ENCODE results near the gene USP10.
"Not testable (repeated sequence)": the region's sequence is repeated elsewhere in the genome, so short reads cannot be mapped to it uniquely, and the experiment has no call there.

The USP10 gene

DNA sequence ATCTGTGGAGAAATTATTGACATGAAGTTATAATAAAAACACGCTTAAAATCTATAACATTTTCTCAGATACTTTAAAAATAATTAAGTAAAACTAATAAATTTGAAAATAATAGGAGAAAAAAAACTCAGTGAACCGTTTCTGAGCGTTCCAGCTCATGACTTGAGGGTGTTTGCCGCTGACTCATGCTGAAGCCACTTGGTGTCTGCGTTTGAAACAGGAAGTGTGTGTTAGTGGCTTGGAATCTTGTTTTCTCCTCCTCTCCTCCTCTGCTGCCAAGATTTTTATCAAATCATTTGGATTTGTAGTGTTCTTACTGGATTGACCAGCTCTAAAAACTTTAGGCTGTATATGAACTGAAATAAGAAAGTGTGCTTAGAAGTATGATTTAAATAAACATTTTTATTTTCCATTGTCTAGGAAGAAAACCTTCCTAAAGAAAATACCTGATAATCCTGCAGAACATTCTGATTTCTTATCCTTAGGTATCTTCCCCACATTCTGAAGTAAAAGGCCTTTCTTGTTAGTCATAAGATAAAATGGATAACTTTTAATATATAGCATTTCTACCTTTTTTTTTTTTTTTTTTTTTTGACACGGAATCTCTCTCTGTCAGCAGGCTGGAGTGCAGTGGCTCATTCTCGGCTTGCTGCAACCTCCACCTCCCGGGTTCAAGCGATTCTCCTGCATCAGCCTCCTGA lies 30.8 kb downstream of the USP10 start:
- DNase-seq = peak; percentile 38

DNA sequence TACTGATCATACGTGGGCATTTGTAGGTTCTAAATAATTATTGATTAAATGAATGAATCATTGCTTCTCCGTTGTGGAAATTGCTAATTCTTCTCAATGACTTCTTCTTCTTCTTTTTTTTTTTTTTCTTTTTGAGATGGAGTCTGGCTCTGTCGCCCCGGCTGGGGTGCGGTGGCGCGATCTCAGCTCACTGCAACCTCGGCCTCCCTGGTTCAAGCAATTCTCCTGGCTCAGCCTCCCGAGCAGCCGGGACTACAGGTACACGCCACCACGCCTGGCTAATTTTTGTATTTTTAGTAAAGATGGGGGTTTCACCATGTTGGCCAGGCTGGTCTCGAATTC lies 32.5 kb downstream of the USP10 start:
- not testable (repeated sequence) for DNase-seq

DNA sequence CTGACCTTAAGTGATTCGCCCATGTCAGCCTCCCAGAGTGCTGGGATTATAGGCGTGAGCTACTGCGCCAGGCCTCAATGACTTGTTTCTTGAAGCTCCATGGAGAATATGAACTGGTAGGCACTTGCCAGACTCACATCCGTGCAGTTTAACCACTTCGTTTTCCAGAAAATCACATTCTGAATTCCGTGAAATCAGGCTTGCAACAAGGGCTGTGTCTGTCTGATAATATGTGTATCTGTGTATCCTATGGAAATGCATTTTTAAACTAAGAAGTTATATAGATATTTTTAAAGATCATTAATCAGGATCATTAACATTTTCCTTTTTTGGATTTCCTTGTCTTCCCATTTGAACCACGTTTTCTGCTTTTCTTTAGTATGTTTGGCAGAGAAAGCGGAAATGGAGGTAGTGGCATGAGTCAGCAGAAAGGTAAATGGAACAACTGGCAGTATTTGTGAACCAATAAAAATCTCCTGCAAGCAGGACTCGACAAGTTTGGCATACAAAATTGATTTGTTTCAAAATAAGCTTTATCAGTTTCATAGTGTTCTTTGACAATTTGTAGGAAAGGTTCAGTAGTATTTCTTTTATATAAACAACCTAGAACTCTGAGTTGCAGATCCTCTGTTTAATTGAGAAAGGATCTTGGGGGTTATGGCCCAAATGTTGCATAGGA lies 33.0 kb downstream of the USP10 start:
- no peak for DNase-seq

DNA sequence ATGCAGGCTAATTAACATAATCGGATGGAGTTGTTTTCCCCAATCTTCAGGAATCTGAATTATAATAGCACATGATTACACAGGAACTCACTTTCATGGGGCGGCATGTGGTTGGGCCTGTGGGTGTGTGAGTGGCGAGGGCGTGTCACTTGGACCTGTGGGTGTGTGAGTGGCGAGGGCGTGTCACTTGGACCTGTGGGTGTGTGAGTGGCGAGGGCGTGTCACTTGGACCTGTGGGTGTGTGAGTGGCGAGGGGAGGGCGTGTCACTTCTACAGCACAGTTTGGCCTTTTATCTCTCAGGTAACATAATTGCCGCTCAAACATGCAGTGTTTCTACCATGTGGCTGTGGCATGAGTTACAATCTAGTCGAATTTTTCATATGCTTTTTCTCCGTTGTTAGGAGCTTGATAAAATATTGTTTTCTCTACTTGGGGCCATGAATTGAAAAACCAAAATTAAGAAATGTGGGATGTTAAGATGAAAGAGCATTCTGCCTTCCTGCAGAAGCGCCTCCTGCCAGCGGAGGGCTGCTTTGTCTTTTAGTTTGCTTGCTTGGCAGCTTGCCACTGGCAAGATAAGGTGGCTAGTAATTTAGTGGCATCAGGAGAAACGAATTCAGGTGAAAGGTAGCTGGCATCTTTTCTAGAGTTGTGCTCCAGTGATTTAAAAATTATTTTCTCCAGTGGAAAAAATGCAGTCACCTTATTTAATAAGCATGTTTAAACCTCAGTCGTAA lies 36.2 kb downstream of the USP10 start:
- DNase-seq = peak; percentile 68

DNA sequence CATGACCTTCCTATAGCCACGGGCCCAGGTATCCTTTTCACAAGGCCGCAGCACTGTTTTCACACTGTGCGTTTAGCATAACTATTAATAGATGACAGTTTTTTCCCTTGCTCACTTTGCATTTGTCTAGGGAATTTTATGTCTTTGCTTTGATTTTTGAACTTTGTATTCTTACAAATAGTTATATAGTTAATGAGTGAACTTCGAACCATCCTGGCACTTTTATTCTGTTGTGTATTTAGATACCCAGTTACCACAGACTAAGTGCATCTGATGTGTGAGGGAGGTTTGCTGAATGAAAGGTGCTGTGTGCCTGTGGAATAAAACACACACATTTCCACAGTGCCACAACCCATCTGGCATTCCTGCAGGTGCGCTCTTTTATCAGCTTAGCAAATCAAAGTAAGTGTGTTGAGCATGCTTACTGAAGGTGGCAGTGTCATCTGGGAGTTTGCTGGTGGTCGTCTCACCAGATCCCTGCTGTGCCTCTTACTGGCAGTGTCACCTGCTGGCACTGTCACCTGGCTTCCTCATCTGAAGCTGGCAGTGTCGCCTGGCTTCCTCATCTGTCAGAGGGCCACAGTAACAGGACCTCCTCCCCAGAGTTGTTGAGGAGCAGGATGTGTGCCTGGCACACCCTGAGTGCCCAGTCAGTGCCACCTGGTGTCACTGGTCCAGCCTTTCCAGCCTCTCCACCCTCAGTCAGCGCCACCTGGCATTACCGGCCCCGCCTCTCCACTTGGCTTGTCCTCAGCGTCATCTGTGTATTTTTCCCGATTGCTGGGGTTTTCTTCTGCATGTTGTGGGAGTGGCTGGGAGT lies 37.6 kb downstream of the USP10 start:
- DNase-seq = no peak

DNA sequence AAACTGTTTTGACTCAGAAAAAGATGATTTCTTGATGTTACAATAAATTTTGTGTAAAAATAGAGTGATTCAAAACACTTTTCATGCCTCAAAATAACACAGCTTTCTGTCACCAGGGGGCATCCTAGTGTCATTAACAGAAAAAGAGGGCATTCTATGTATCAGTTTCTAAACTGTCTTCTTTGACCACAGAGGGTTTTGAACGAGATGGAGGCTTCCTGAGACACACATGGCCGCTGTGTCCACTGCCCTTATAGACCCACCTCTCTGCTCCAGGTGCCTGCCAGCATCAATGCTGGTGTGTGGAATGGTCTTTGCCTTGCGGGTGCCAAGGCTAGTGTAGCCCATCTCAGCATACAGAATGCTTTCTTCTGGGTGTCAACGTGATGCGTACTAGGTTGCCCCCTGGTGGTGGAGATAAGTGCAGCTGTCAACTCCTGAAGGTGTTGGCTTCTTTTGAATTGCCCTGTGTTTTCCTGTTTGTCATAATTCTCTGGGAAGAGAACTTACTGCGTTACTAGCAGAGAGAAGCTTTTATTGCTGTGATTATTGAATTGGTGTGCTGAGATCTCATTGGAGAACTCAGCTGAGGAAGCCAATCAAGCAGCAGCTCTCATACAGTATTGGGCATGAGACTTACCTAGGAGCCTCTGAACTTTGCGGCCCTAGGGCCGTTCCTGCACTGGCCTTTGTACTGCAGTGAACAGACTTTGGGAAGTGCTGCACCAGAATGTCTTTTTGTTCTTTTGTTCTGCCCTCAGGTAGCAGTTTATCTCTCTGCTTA lies 38.6 kb downstream of the USP10 start:
- peak; percentile 81 for DNase-seq

DNA sequence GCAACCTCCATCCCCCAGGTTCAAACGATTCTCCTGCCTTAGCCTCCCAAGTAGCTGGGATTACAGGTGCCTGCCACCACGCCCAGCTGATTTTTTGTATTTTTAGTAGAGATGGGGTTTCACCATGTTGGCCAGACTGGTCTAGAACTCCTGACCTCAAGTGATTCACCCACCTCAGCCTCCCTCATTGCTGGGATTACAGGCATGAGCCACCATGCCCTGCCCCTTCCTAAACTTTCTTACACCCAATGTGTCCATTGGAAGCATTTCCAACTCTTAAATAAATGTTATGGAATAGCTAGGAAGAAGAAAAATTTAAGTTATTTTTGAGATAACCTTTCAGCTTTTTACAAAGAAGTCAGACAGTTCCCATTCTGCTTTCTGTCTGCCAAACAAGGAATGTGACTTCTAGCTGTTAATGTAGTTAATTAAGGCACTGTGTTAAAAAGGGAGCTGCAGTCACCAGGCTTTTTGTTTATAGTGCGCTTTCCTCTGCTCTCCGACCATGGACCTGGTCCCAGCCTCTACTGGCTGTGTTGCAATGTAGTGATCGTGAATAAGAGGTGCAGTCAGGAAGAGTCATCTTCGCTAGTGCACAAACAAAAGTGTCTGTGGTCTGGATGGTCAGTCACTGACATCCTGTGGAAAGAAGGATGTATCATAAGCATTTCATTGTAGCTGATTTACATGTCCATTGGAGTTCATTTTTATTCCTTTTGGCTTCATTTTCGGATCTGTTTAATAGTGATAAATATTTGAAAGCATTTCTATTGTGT lies 39.7 kb downstream of the USP10 start:
- no peak for DNase-seq

DNA sequence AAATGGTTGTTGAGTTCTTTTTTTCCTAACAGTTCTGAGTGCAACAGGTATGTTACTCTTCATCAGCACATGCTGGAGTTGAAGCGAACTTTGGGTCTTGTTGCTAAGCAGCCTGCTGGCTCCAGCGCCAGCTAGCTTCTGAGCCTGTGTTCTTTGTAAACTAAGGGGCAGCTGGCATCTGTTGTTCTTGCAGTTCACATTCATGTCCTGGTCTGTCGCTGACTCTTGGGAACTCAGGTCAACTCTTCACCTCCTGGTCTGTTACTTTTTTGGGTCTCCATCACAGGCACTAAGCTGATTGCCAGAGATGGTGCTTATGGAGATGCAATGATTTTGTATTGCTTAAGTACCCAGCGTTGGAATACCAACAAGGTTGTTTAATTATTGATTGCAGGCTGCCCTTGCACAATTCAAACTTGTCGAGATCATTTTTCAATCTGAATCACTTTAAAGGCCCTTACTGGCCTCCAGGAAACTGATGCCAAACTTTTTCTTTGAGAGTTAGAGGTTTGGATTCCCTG lies 40.9 kb downstream of the USP10 start:
- DNase-seq = no peak

DNA sequence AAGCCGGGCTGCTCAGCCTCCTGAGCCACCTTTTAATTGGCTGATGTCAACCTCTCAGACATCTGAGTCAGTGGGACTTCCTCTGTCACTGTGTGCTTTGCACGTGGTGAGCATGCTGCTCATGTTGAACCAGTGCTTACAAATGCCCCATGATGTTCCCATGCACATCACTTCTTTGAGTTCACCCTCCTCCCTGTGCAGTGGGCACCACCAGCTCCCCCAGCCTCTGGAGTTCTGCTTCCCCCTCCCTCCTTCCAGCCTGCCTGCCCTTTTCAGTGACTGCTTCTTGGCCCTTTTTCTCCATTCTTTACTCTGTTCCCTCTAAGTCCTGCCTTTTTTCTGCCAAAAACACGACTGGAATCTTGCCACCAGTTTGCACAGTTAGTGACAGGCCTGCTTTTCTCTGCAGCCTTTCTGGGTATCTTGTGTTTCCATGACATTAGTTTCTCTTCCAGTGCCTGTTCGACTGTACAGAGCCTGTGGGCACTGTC lies 41.6 kb downstream of the USP10 start:
- no peak for DNase-seq

DNA sequence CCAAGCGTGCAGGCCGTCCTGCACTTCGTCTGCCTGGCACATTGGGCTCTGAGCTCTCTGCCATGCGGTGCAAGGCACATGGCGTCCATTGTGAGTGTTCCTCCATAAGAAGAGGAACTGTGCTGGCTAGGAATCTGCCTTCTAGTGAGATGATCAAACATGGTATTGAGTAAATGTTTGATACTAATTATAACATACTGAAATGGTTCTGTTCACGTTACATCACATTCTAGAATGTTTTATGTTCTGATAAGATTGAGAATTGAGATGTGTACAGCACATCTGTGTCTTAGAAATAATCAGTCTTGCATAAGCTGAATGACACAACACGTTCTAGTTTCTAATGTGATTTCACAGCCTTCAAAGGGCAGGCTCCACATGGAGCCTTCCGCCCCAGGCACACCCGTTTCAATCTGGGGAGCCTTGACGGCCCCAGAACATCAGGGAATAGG lies 42.9 kb downstream of the USP10 start:
- DNase-seq = no peak

DNA sequence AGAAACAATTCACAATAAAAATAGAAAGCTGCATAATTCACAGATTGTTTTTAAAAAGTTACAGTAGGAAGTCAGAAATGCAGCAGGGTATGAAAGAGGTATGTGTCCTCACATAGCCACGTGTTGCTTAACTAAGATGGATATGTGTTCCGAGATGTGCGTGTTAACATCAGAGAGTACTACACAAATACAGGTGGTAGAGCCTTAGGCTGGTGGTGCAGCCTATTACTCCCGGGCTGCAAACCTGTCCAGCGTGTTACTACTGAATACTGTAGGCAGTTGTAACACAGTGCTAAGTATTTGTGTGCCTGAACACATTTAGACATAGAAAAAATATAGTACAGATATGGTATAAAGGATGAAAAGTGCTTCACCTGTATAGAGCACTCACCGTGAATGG lies 46.4 kb downstream of the USP10 start:
- DNase-seq = no peak

DNA sequence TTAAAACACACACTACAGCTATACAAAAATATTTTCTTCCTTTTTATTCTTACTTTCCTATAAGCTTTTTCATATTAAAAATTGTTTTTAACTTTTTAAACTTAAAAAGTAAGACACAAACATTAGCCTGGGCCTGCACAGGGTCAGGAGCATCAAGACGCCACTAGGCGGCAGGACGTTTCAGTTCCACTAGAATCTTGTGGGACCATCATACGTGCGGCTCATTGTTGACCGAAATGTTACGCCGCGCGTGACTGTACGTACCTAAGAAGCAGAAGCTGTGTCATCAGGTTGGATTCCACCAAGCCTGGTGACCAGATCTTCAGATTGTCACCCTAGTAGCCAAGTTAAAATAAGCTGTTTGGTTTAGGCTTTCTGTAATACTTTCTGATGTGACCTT lies 47.1 kb downstream of the USP10 start:
- no peak for DNase-seq

DNA sequence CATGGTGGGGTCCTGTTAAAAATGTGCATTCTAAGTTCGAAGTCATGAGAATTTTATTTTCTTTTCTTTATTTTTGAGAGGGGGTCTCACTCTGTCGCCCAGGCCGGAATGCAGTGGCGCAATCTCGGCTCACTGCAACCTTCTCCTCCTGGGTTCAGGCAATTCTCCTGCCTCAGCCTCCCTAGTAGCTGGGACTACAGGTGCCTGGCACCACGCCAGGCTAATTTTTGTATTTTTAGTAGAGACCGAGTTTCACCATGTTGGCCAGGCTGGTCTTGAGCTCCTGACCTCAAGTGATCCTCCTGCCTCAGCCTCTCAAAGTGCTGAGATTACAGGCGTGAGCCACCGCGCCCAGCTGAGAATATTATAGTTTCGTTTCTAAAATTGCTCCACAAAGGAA lies 48.4 kb downstream of the USP10 start:
- not testable (repeated sequence) for DNase-seq

DNA sequence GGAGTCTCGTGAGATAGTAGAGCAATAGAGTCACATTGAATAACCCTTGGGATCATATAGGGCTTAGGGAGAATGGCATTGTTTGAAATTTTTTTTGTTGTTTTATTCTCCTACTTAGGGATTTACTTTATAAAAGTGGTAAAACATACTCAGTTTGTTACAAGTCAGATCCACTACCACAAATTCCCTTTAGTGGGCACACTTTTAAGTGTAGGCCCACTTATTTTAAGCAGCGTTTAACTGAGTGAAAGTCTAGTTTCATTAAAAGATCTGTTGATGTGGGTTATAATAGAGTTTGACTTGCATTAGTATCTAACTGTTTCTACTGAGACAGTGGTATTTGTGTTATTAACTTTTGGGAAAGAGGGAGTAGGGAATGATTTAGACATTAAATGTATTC lies 49.3 kb downstream of the USP10 start:
- no peak for DNase-seq

DNA sequence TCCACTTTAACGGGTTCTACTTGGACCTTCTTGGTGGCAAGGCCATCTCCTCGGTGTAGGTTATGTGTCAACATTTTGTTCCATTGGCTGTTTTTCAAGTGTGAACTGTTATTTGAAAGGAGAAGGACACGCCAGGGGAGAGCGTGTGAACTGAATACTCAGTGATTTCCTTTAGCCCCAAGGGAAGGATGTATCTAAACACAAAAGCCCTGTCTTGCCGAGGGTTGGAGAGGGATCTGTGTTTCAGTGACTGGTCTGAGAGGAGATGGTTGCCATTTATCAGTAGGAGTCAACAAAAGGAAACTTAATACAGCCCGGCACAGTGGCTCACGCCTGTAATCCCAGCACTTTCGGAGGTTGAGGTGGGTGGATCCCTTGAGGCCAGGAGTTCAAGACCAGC lies 50.0 kb downstream of the USP10 start:
- DNase-seq = no peak

DNA sequence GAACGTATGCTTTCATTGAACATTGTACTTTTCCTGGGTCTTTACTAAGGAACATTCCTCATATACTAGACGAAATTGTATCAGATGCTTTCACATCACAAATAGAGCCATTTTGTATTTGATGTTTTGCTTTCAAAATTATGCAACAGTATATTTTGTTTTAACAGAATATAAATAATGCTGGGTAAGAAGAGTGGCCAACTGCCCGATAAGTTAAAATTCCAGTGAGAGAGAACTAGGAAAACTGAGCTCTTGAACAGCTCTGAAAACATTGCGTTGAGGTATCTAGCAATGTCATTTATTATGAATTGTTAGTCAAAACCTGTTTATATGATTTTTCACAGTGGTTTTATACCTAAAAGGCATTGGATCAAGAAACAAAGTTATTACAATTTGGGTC lies 50.8 kb downstream of the USP10 start:
- DNase-seq = no peak

DNA sequence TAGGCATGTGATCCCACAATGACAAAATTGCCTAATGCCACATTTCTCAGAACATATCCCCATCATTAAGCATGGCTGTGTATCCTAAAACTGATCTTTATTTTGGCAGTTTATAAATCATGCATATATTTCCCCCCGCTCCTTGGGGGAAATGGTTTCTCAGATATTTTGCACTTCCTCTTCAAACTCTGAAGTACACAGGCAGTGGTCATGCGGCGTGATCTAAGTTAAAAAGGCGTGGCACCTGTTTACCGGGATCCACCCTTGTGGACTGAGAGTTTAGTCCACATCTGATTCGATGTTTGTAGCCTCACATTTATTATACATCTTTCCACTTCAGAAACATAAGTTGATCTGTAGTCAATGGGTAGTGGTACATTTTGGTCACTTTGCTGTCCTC lies 51.4 kb downstream of the USP10 start:
- peak; percentile 35 for DNase-seq

DNA sequence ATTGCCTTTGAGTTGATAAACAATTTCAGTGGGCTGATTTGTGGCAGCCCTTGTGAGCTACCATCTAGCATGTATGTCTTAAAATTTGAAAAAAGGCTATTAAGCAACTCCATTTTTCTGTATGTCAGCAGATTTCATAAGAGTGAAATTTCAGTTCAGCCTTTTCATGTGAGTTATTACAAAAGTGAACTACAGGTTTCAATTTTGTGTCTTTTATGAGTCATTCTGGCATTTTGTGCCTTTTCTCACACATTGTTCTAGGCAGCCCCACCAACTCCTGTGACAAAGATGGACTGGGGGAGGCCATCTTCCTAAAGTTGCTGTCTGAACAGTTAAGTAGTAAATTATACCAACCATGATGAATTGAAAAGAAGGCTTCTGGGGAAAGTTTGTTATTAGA lies 52.1 kb downstream of the USP10 start:
- DNase-seq = no peak

DNA sequence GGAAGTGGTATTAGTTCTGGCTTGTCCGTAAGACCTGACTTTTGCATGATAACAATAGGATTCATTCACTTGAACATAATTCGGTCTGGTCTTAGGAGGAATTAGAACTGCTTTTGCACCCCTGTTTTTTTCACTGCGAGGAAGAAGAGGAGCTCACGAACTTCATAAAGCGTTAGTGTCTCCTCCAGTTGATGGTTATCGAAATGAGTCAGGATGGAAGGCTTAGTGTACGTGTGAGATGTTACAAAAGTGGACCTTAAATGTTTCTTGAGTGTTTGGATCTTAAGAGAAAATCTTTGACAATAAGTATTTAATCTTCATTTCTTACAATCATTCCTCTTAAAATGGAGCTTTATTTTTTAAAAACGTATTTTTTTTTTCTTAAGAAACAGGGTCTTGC lies 52.8 kb downstream of the USP10 start:
- DNase-seq = no peak

DNA sequence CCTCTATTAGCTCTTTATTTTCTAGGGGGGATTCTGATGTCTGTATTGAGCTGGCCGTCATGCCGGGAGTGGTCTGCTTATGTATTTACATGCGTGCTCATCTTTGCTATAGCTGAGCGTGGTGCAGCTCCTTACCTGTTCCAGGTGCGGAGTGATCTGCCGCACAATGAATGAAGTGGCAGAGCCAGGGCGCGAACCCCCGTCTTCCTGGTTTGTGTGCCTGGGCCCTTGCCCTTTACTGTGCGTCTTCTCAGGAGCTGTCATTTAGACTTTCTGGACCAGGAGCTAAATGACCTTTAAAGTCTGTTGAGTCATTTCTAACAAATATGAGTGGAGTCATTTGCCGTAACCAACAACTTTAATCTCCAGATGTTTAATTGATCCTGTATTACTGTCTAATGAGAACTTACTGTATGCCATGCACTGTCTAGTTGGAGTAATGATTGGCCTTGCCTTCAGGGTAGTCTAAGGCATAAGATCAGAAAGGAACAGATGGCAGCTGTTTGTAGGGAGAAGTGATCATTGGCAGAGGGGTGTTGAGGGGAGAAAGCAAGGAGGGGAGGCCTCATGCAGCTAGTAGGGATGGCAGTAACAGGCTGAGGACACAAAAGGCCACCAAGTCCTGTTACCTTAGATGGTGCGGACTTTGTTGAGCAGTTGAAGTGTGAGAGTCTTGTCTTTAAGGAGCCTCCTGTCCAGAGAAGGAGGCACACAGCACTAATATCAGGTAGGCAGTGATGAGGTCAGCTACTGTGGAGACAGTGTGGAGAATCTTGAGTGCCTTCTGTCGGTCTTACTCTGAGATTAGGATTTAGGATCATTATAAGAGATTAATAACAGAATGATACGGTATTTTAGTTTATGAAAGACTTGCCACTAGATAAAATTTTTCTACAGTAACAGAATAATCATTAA lies 53.9 kb downstream of the USP10 start:
- no peak for DNase-seq

Measured in CD4-positive, alpha-beta T cell treated with Interleukin-17A for 1 hour (primary cell).